Left lobe of liver (tissue), 2 donors: Measurements from ENCODE around the gene CHAT. TPM values are rescaled to one million over a fixed set of nuclear protein-coding genes. Genes with fewer than 3 reads are reported as not detected.

Experiments
- ATAC-seq: fragments of 200-7000 bp; cut with Tn5 transposase; one replicate; pipeline ENCODE4 v1.9.1; 2020; ENCODE audit warnings: mild to moderate bottlenecking, moderate library complexity
- DNase-seq: peaks from one replicate; pipeline ENCODE4 v3.0.0-alpha.2; 2020; ENCODE audit warnings: low spot score
- total RNA-seq: library from RNA; stranded (reverse); gene quantifications from one replicate; pipeline ENCODE4 v1.2.1, GENCODE V29; 2021
- donor health status: DM: no; HTN: no; CAD: no; lungs with moderate emphysema.
- donor health status: DM: no; HTN: yes; CAD: no.

The CHAT gene
- total RNA-seq, 1 donor from 2014 or later, result not detected

GRCh38 chr10:49596836-49597235 lies 17.0 kb upstream of the CHAT start:
- no peak for DNase-seq
- no peak for ATAC-seq

GRCh38 chr10:49597426-49598163 lies 16.2 kb upstream of the CHAT start:
- DNase-seq (peak; percentile 16), ATAC-seq (no peak)

- ATAC-seq (no peak), DNase-seq (peak; percentile 24)
These were observed 15.5 kb upstream of the CHAT start for GRCh38 chr10:49598164-49598856.

GRCh38 chr10:49598986-49599385 lies 14.9 kb upstream of the CHAT start:
- DNase-seq (peak; percentile 21), ATAC-seq (no peak)

GRCh38 chr10:49599546-49599945 lies 14.3 kb upstream of the CHAT start:
- ATAC-seq (no peak), DNase-seq (peak; percentile 10)

GRCh38 chr10:49600046-49600445 lies 13.8 kb upstream of the CHAT start:
- peak; percentile 23 for DNase-seq
- no peak for ATAC-seq

- ATAC-seq (no peak), DNase-seq (no peak)
These were observed 12.9 kb upstream of the CHAT start for GRCh38 chr10:49600781-49601400.

GRCh38 chr10:49601857-49602256 lies 12.0 kb upstream of the CHAT start:
- ATAC-seq (no peak), DNase-seq (peak; percentile 16)

GRCh38 chr10:49602380-49603023 lies 11.3 kb upstream of the CHAT start:
- no peak for ATAC-seq
- no peak for DNase-seq

GRCh38 chr10:49605216-49605938 lies 8.5 kb upstream of the CHAT start:
- ATAC-seq (no peak), DNase-seq (peak; percentile 34)

- DNase-seq (peak; percentile 3), ATAC-seq (no peak)
These were observed 7.8 kb upstream of the CHAT start for GRCh38 chr10:49605939-49606509.

- DNase-seq, result peak; percentile 59
- ATAC-seq, result peak; percentile 89
These were observed 6.8 kb upstream of the CHAT start for GRCh38 chr10:49606981-49607535.

GRCh38 chr10:49608166-49609005 lies 5.5 kb upstream of the CHAT start:
- ATAC-seq (no peak), DNase-seq (no peak)

GRCh38 chr10:49609006-49609282 lies 4.9 kb upstream of the CHAT start:
- no peak for DNase-seq
- no peak for ATAC-seq

GRCh38 chr10:49609283-49610113 lies 4.3 kb upstream of the CHAT start:
- DNase-seq (no peak), ATAC-seq (no peak)

GRCh38 chr10:49610114-49610457 lies 3.8 kb upstream of the CHAT start, which contains the start of gene SLC18A3:
TSS of gene SLC18A3 (plus strand) at chr10:49610310. CDS start at chr10:49610741, 431 bp downstream.
- ATAC-seq, result no peak

GRCh38 chr10:49610458-49611165 lies 3.2 kb upstream of the CHAT start:
- no peak for ATAC-seq
- no peak for DNase-seq

More at GRCh38 chr10:49610114-49610457, 3.8 kb upstream of the CHAT start, which contains the start of gene SLC18A3:
- no peak for DNase-seq
